Forelimb muscle (tissue), 1 donor: ENCODE data around the gene DEFB129. TPM values are rescaled to one million over a fixed set of nuclear protein-coding genes. Genes with fewer than 3 reads are reported as not detected.
"Not testable (repeated sequence)": the region's sequence is repeated elsewhere in the genome, so short reads cannot be mapped to it uniquely, and the experiment has no call there.

Experiments
- DNase-seq: peaks from one replicate; pipeline ENCODE4 v3.0.0-alpha.2; 2013; ENCODE audit warnings: low read depth
- polyA plus RNA-seq: library from polyadenylated mRNA; unstranded; fragments of 120-200 nt; gene quantifications from one replicate; pipeline ENCODE4 v1.2.1, GENCODE V29; 2013; ENCODE audit not compliant: insufficient read length

DEFB129 gene
- not detected for polyA plus RNA-seq

GRCh38 chr20:226958-227357 is at the start of gene DEFB129:
DEFB129 (plus strand) TSS chr20:227258; CDS start chr20:227289, 31 bp downstream.
- DNase-seq, result no peak

- no peak for DNase-seq
Observed at GRCh38 chr20:184288-184687, 42.8 kb upstream of the DEFB129 start.

- no peak for DNase-seq
Observed at GRCh38 chr20:187733-188132, 39.3 kb upstream of the DEFB129 start.

- DNase-seq, result no peak
Observed at GRCh38 chr20:189611-190010, 37.4 kb upstream of the DEFB129 start, which contains the start of gene DEFB128. DEFB128 (minus strand) TSS chr20:189711; CDS start chr20:189623, 88 bp downstream.

GRCh38 chr20:198225-198624 is 28.8 kb upstream of the DEFB129 start:
- DNase-seq, result no peak

GRCh38 chr20:199996-200395 is 27.1 kb upstream of the DEFB129 start:
- DNase-seq, result no peak

GRCh38 chr20:203630-204029 is 23.4 kb upstream of the DEFB129 start:
- not testable (repeated sequence) for DNase-seq

GRCh38 chr20:208942-209566 is 18.0 kb upstream of the DEFB129 start:
- DNase-seq, result peak; percentile 4

GRCh38 chr20:210809-211502 is 16.1 kb upstream of the DEFB129 start:
- no peak for DNase-seq

GRCh38 chr20:214383-214782 is 12.7 kb upstream of the DEFB129 start:
- DNase-seq, result no peak

GRCh38 chr20:215796-216195 is 11.3 kb upstream of the DEFB129 start:
- no peak for DNase-seq

GRCh38 chr20:217266-217665 is 9.8 kb upstream of the DEFB129 start:
- no peak for DNase-seq

- no peak for DNase-seq
Observed at GRCh38 chr20:219290-220115, 7.6 kb upstream of the DEFB129 start.

GRCh38 chr20:221258-221830 is 5.7 kb upstream of the DEFB129 start:
- no peak for DNase-seq

- DNase-seq, result not testable (repeated sequence)
Observed at GRCh38 chr20:225879-226278, 1.2 kb upstream of the DEFB129 start.

GRCh38 chr20:227439-228105 is 514 bp downstream of the DEFB129 start:
- no peak for DNase-seq

GRCh38 chr20:235891-236290 is 8.8 kb downstream of the DEFB129 start:
- no peak for DNase-seq

- no peak for DNase-seq
Observed at GRCh38 chr20:237489-237888, 10.4 kb downstream of the DEFB129 start.

- no peak for DNase-seq
Observed at GRCh38 chr20:237929-238328, 10.9 kb downstream of the DEFB129 start.

GRCh38 chr20:242905-243304 is 15.8 kb downstream of the DEFB129 start:
- no peak for DNase-seq

- DNase-seq, result no peak
Observed at GRCh38 chr20:251354-251753, 24.3 kb downstream of the DEFB129 start.

- no peak for DNase-seq
Observed at GRCh38 chr20:252801-253200, 25.7 kb downstream of the DEFB129 start.
